Activated CD4-positive, alpha-beta T cell treated with anti-CD3 and anti-CD28 coated beads, Interleukin-2, amount 10 ng/mL, durations not matched to agents 24 days and 14 days (primary cell): ENCODE results near the gene PIGN. TPM values are rescaled to one million over a fixed set of nuclear protein-coding genes. Genes with fewer than 3 reads are reported as not detected.

Experiments
- DNase-seq: peaks from one replicate; pipeline ENCODE4 v3.0.0; 2022
- H3K27ac Mint-ChIP-seq: one replicate; pipeline ENCODE4 v1.8.0; 2022; ENCODE audit warnings: mild to moderate bottlenecking, mixed read lengths
- H3K27me3 Mint-ChIP-seq: one replicate; pipeline ENCODE4 v1.8.0; 2022; ENCODE audit warnings: mixed read lengths
- H3K36me3 Mint-ChIP-seq: one replicate; pipeline ENCODE4 v1.8.0; 2022; ENCODE audit warnings: low read depth, mild to moderate bottlenecking, mixed read lengths
- H3K4me1 Mint-ChIP-seq: one replicate; pipeline ENCODE4 v1.8.0; 2021; ENCODE audit warnings: mixed read lengths
- H3K4me3 Mint-ChIP-seq: one replicate; pipeline ENCODE4 v1.8.0; 2022; ENCODE audit warnings: mild to moderate bottlenecking, moderate library complexity, mixed read lengths
- H3K9me3 Mint-ChIP-seq: one replicate; pipeline ENCODE4 v1.8.0; 2021; ENCODE audit warnings: mixed read lengths
- intact Hi-C: fragments of 100-400 bp; cut with micrococcal nuclease; formaldehyde crosslinking; loops from one replicate; pipeline ENCODE4 v1.15.1; 2023
- total RNA-seq: library from RNA; stranded (reverse); gene quantifications from 2 replicates; pipeline ENCODE4 v1.2.3, GENCODE V29; 2022

Gene PIGN
- total RNA-seq, 1 donor from 2014 or later: 32.0 TPM

DNA sequence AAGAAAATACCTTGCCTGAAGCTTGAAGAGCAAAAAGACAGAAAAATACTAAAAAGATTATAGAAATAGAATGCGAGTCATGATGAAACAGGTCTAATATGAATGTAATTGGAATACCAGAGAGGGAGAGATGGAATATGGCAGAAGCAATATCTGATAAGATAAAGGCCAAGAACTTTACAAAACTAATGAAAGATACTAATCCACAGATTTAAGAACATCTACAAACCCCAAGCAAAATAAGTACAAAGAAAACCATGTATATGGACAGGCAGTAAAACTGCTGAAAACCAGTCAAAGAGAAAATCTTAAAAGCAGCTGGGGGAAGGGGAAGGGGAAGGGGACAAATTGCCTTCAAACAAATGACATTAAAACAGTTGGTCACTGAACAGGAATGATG is 67.0 kb downstream of the PIGN start:
- intact Hi-C loops: loop anchor here (10.0 kb wide), 1 partner anchor 245 kb away; no protein-coding TSS in a partner anchor
- no peaks in the 10 kb centered on the region for H3K4me1 Mint-ChIP-seq
- DNase-seq: no peak
- no peak overlapping the region for H3K4me3 Mint-ChIP-seq
- no peaks in the 10 kb centered on the region for H3K9me3 Mint-ChIP-seq
- H3K27me3 Mint-ChIP-seq: no peaks in the 10 kb centered on the region
- H3K36me3 Mint-ChIP-seq: peaks cover 6% of the 10 kb centered on the region
- H3K27ac Mint-ChIP-seq: no peak overlapping the region

DNA sequence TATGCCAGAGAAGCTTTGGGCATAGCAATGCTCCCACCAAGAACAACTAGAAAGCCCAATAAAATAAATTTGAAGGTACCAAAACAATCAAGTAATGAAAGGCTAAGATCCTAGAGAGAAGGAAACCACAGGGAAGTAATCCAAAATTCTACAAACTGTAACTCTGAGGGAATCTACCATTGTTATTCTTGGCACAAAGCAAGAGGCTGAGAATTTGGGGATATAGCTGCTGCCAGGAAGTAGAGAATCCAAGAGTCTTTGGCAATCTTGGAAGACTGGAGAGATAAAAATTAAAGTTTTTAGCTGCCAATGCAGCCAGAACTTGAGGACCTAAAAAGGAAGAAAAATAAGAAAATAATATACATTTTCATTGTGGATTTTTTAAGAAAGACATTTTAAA is 68.5 kb downstream of the PIGN start:
- DNase-seq: no peak
- peaks cover 6% of the 10 kb centered on the region for H3K36me3 Mint-ChIP-seq
- no peaks in the 10 kb centered on the region for H3K4me1 Mint-ChIP-seq
- no peak overlapping the region for H3K27ac Mint-ChIP-seq
- H3K9me3 Mint-ChIP-seq: no peaks in the 10 kb centered on the region
- no peak overlapping the region for H3K4me3 Mint-ChIP-seq
- intact Hi-C loops: no loop called here
- H3K27me3 Mint-ChIP-seq: no peaks in the 10 kb centered on the region

DNA sequence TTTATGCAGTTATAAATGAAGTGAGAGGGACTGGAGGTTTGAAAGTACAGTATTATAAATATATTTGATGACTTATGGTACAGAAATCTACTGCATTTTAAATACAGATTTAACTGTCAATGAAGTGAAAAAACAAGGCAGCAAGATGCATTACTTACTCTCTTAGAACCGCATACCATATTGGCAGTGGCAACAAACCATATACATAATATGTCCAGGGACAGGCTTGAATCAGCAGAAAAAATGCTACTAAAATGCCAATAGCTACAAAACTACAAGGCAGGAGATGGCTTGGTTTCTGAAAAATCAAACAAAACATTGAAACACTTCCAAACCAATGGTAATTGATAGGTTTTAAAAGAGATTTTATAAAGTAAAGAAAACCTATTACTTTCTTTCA is 77.2 kb downstream of the PIGN start:
- intact Hi-C loops: no loop called here
- no peak overlapping the region for H3K27ac Mint-ChIP-seq
- no peaks in the 10 kb centered on the region for H3K9me3 Mint-ChIP-seq
- no peak for DNase-seq
- no peaks in the 10 kb centered on the region for H3K27me3 Mint-ChIP-seq
- no peaks in the 10 kb centered on the region for H3K4me1 Mint-ChIP-seq
- H3K4me3 Mint-ChIP-seq: no peak overlapping the region
- H3K36me3 Mint-ChIP-seq: peaks cover 3% of the 10 kb centered on the region

DNA sequence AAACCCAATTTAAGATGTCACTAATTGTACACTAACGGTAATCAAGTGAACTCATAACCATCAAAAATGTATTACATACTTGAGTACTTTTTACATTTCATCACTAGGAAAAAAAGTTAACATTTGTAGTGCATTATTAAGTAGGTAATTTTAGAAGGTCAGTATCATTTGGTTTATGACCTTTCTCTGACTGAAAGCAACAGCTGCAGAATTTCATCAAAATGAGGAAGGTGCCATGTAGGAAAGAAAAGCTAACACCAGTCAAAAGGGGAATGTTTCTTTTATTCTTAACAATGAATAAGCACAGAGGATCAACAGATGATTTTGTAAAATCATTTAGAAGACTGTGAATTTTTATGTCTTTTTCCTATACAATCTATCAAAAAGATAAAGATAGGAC is 79.0 kb downstream of the PIGN start:
- no peaks in the 10 kb centered on the region for H3K9me3 Mint-ChIP-seq
- DNase-seq: no peak
- H3K36me3 Mint-ChIP-seq: peaks cover 7% of the 10 kb centered on the region
- intact Hi-C loops: no loop called here
- no peaks in the 10 kb centered on the region for H3K27me3 Mint-ChIP-seq
- H3K27ac Mint-ChIP-seq: no peak overlapping the region
- H3K4me1 Mint-ChIP-seq: no peaks in the 10 kb centered on the region
- H3K4me3 Mint-ChIP-seq: no peak overlapping the region

DNA sequence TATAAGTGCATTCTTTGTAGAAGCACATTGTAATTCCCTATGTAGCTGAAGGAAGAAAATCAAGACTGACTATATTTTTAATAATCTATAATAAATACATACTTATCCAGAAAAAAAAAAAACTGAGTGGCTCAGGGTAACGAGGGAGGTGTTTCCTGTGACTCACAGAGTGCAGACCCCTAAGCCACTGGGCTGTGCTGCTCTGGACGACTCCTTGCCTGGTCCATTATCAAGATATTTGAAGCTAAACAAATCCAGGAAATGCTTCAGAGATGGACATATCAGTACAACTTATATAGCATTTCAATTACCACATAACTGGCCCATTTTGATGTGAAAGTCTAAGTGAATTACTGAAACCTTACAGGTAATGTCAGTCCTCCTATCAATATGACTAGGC is 80.6 kb downstream of the PIGN start:
- H3K27ac Mint-ChIP-seq: no peak overlapping the region
- no peak for DNase-seq
- intact Hi-C loops: no loop called here
- no peaks in the 10 kb centered on the region for H3K27me3 Mint-ChIP-seq
- peaks cover 10% of the 10 kb centered on the region for H3K36me3 Mint-ChIP-seq
- no peaks in the 10 kb centered on the region for H3K9me3 Mint-ChIP-seq
- peaks cover 3% of the 10 kb centered on the region for H3K4me1 Mint-ChIP-seq
- H3K4me3 Mint-ChIP-seq: no peak overlapping the region

DNA sequence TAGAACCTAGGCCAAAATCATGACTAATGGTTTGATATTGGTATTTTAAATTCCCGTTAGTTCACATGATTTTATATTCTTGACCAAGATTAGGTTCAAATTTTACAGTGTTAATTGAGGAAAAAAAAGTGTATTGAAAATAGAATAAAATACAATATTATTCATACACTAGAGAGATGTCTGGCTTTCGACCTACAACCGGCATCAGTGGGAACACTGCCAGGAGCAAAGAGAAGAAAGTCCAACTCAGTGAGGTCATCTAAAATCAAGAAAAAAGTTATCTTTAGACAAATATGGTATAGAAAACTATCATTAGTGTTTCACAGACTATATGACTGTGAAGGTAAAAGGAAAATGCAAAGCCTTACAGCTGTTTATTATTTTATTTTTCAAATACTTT is 81.5 kb downstream of the PIGN start:
- Mint-ChIP-seq H3K27me3 (no peaks in the 10 kb centered on the region), H3K36me3 (peaks cover 14% of the 10 kb centered on the region), H3K4me3 (no peak overlapping the region), H3K4me1 (peaks cover 3% of the 10 kb centered on the region), H3K27ac (no peak overlapping the region), H3K9me3 (no peaks in the 10 kb centered on the region)
- intact Hi-C loops: no loop called here
- no peak for DNase-seq

DNA sequence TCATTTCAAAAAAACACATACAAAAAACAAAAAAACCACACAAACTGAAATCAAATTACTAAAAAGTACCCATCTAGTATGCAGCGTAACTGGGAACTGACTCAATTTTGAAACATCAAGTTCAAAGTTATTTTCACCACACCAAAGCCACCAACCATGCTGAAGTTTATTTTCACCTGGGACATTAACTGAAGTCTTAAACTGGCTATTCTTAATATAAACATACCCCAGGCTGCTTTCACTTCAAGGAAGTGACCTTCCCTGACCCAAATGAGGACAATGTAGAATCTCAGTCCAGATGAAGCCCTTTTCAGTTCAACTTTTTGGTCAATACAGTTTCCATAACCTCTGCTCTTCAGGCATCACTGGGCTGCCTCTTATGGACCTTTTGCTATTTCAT is 84.6 kb downstream of the PIGN start:
- Mint-ChIP-seq H3K9me3 (peaks cover 5% of the 10 kb centered on the region), H3K4me1 (peaks cover 5% of the 10 kb centered on the region)
- intact Hi-C loops: no loop called here

DNA sequence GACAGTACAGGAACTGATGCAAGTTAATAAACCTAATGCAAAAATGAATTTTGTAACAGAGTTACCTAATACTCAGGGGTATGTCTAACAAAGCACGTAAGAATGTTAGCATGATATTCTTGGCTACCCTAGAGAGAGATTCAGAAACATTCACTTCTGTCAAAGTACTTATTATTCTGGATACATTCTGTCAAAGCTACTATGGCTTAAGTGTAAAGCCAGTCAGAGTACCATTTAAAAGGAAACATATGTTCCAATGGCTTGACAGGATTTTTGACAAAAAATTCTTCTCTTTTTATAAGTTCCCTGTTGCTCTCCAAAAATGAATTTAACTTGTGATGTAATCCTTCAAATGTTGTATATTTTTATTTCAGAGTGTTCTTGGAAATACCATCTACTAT is 85.5 kb downstream of the PIGN start:
- Mint-ChIP-seq H3K36me3 (peaks cover 37% of the 10 kb centered on the region), H3K4me1 (peaks cover 5% of the 10 kb centered on the region), H3K27ac (no peak overlapping the region)

More for the DNA sequence above, 84.6 kb downstream of the PIGN start:
- Mint-ChIP-seq H3K4me3 (no peak overlapping the region), H3K27ac (no peak overlapping the region), H3K36me3 (peaks cover 40% of the 10 kb centered on the region), H3K27me3 (no peaks in the 10 kb centered on the region)
- no peak for DNase-seq

DNA sequence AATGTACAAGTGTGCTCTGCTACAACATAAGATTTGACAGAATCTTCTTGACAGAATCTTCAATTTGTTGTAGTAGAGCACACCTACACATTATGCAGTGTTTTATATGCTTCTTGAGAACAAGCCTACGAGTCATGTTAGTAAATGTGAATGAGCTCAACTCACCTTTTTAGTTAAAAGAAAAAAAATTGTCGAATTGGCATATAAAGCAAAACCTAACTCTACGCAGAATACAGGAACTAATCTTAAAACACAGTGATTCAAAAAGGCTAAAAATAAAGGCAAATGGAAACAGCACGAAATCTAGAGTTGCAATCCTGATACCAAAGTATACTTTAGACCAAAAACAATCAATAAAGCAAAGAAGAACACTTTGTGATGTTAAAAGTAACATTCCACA is 87.9 kb downstream of the PIGN start:
- Mint-ChIP-seq H3K27me3 (no peaks in the 10 kb centered on the region), H3K4me1 (peaks cover 5% of the 10 kb centered on the region), H3K9me3 (peaks cover 5% of the 10 kb centered on the region), H3K36me3 (peaks cover 40% of the 10 kb centered on the region), H3K27ac (no peak overlapping the region), H3K4me3 (no peak overlapping the region)
- intact Hi-C loops: no loop called here
- no peak for DNase-seq

More for the DNA sequence above, 85.5 kb downstream of the PIGN start:
- intact Hi-C loops: no loop called here
- H3K4me3 Mint-ChIP-seq: no peak overlapping the region
- no peak for DNase-seq
- H3K27me3 Mint-ChIP-seq: no peaks in the 10 kb centered on the region
- peaks cover 5% of the 10 kb centered on the region for H3K9me3 Mint-ChIP-seq

GRCh38 chr18:62097698-62098097 is 89.2 kb downstream of the PIGN start:
- no peak for DNase-seq
- H3K27me3 Mint-ChIP-seq: no peaks in the 10 kb centered on the region
- intact Hi-C loops: no loop called here
- peaks cover 5% of the 10 kb centered on the region for H3K9me3 Mint-ChIP-seq
- H3K4me1 Mint-ChIP-seq: peaks cover 5% of the 10 kb centered on the region
- H3K36me3 Mint-ChIP-seq: peaks cover 37% of the 10 kb centered on the region
- no peak overlapping the region for H3K4me3 Mint-ChIP-seq
- no peak overlapping the region for H3K27ac Mint-ChIP-seq

- Mint-ChIP-seq H3K36me3 (peaks cover 17% of the 10 kb centered on the region), H3K9me3 (no peaks in the 10 kb centered on the region), H3K27me3 (no peaks in the 10 kb centered on the region), H3K4me3 (no peak overlapping the region), H3K4me1 (peaks cover 4% of the 10 kb centered on the region), H3K27ac (no peak overlapping the region)
- no peak for DNase-seq
- intact Hi-C loops: no loop called here
Observed at GRCh38 chr18:62091487-62092120, 95.3 kb downstream of the PIGN start.

- Mint-ChIP-seq H3K4me1 (peaks cover 4% of the 10 kb centered on the region), H3K27me3 (no peaks in the 10 kb centered on the region), H3K36me3 (peaks cover 15% of the 10 kb centered on the region), H3K9me3 (no peaks in the 10 kb centered on the region), H3K4me3 (no peak overlapping the region), H3K27ac (no peak overlapping the region)
- no peak for DNase-seq
- intact Hi-C loops: no loop called here
Observed at GRCh38 chr18:62089174-62089573, 97.7 kb downstream of the PIGN start.

GRCh38 chr18:62088156-62088555 is 98.7 kb downstream of the PIGN start:
- DNase-seq: no peak
- H3K9me3 Mint-ChIP-seq: no peaks in the 10 kb centered on the region
- peaks cover 4% of the 10 kb centered on the region for H3K4me1 Mint-ChIP-seq
- H3K27ac Mint-ChIP-seq: no peak overlapping the region
- intact Hi-C loops: no loop called here
- H3K27me3 Mint-ChIP-seq: no peaks in the 10 kb centered on the region
- no peak overlapping the region for H3K4me3 Mint-ChIP-seq
- peaks cover 15% of the 10 kb centered on the region for H3K36me3 Mint-ChIP-seq

GRCh38 chr18:62085756-62086155 is 101.1 kb downstream of the PIGN start:
- peaks cover 15% of the 10 kb centered on the region for H3K36me3 Mint-ChIP-seq
- H3K4me3 Mint-ChIP-seq: no peak overlapping the region
- no peaks in the 10 kb centered on the region for H3K27me3 Mint-ChIP-seq
- intact Hi-C loops: no loop called here
- peaks cover 10% of the 10 kb centered on the region for H3K4me1 Mint-ChIP-seq
- H3K27ac Mint-ChIP-seq: no peak overlapping the region
- no peak for DNase-seq
- H3K9me3 Mint-ChIP-seq: no peaks in the 10 kb centered on the region

DNA sequence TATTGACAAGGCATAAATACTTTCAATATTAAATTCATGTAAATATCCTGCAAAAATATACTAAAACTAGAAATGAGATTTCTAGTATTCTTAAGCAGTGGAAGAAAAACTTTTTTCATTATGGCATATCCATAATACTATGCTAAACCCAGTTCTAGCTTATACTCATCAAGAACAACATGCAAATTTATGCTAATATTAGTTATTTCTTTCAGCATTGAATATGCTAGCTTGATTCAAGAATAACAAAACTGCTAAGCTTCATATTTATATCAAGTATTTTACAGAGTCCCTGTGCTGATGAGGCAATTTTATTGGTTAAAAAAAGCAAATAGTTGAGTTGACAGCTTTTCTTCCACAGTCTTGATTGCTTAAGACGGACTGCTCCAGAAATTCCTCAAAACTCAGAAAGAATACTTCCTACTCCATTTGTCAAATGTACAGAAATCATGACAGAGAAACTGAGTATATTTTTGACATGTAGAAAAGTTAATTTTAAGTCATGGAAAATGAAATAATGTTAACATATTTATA is 105.0 kb downstream of the PIGN start:
- no peak overlapping the region for H3K4me3 Mint-ChIP-seq
- H3K36me3 Mint-ChIP-seq: peaks cover 7% of the 10 kb centered on the region
- no peak overlapping the region for H3K27ac Mint-ChIP-seq
- H3K27me3 Mint-ChIP-seq: no peaks in the 10 kb centered on the region
- intact Hi-C loops: loop anchor here (5.0 kb wide), 1 partner anchor 130 kb away; no protein-coding TSS in a partner anchor
- no peak for DNase-seq
- no peaks in the 10 kb centered on the region for H3K9me3 Mint-ChIP-seq
- peaks cover 11% of the 10 kb centered on the region for H3K4me1 Mint-ChIP-seq
